ENCODE data around the gene MOB2. TPM values are rescaled to one million over a fixed set of nuclear protein-coding genes. Genes with fewer than 3 reads are reported as not detected.
A peak's percentile ranks its signal among the peaks of the same experiment; 100 is the strongest.
"Not testable (repeated sequence)": the region's sequence is repeated elsewhere in the genome, so short reads cannot be mapped to it uniquely, and the experiment has no call there.

MOB2 gene
- total RNA-seq, 1 donor from 2014 or later = 33.9 TPM

GRCh38 chr11:1443737-1444136 is 42.8 kb downstream of the MOB2 start:
- no peak for DNase-seq (ENCODE audit: low spot score)

- DNase-seq (ENCODE audit: low spot score) = no peak
Observed at GRCh38 chr11:1442807-1443366, 43.7 kb downstream of the MOB2 start.

DNA sequence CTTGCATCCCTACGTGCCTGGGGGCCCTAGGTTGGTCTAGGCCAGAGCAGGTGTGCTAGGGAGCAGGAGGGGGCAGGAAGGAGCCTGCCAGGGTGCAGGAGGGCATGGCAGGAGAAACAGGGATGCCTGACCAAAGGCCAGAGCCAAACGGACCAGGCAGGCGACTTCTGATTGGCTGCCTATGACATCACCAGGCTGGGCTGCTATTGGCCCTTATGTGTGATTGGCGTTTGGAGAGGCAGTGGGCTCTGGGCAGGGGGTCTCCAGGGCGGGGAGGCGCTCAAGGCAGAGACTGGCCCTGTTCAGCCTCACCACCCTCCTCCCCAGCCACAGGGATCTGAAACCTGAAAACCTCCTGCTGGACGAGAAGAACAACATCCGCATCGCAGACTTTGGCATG is 44.4 kb downstream of the MOB2 start:
- DNase-seq (ENCODE audit: low spot score) = no peak

DNA sequence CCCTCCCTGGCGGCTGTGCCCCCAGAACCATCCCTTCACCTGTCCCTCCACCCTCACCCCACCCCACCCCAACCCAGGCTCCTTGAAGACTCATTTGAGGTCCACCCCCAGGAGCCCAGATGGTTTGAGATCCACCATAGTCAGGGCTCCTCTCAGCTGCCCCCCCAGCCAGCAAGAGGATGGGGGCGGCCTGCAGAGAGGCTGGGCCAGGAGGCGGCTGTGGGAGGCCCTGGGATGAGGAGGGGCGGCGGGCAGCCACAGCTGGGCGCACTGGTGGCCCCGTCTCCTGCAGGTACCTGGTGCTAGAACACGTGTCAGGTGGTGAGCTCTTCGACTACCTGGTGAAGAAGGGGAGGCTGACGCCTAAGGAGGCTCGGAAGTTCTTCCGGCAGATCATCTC is 46.1 kb downstream of the MOB2 start:
- no peak for DNase-seq (ENCODE audit: low spot score)

DNA sequence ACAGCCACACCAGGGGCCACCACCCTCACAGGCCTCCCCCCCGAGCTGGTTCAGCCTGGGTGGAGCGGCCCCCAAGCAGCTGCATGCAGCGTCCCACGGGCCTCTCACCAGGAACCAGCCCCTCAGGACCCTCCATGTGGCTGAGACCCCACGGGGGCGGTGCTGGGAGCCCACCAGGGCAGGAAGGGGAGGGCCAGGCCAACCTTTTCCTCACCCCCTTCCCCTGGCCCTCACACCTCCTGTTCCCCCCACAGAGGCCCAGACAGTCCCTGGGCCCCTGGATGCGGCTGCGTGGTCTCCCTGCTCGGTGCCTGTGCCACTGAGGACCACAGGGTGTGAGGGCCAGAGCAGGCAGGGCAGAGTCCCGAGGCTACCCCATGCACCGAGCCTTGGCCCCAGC is 46.5 kb downstream of the MOB2 start:
- no peak for DNase-seq (ENCODE audit: low spot score)

DNA sequence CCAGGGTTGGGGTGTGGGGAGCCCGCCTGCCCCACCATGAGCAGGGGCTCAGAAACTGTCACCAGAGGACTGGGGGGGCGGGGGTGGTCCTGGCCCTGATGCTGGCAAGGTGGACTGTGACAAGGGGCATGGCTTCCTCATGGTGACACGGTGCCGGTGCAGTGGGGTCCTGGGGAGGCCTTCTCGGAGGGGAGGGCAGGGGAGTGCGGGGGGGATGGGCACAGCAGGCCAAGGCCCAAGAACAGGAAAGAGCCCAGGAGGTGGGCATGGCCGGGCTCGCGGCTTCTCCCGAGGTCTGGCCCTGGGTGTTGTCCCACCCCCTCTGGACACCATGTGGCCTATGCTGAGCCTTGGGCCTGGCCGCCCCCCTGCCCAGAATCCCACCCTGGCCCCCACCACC is 47.2 kb downstream of the MOB2 start:
- no peak for DNase-seq (ENCODE audit: low spot score)

DNA sequence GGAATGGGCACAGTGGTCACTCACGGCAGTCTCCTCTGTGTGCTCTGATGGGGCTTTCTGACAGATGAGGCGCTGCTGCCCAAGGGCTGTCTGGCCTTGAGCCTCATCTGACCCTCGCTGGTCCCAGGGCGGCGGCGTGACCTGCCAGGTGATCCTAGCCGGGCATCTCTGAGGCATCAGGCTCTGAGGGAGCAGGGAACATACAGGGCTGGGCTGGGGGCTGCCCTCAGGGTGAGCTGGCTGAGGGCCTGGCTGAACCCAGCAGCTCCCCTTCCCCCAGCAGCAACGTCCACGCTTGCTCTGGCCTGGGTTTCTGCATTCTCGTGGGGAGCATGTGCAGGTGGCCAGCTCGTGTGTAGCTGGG is 47.6 kb downstream of the MOB2 start:
- no peak for DNase-seq (ENCODE audit: low spot score)

DNA sequence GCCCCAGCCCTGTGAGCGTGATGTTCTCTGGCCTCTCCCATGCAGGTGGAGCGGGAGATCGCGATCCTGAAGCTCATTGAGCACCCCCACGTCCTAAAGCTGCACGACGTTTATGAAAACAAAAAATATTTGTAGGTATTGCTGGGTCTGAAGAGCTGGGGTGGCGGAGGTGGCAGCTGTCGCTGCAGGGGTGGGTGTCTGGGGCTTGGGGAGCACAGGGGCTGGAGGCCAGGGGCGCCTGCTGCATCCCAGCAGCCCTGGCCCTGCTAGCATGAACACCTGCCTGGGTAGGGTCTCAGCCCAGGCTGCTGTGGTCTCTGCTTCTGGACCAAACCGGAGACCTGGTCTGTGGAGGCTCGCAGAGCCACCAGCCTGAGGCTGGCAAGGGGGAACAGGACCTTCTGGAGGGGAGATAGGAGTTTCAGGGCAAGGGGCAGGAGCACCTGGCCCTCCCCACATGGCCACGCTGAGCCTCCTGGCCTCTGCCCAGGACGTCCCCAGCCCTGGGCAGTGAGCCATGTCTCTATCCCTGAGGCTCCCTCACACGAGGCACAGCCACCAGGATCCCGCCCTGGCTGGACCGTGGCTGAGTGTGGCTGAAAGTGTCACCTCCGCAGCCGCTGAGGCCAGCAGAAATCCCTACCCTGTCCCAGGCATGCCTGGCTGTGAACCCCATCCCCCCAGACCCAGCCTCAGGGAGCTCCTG is 48.2 kb downstream of the MOB2 start:
- DNase-seq (ENCODE audit: low spot score) = no peak

- peak; percentile 97 for DNase-seq (ENCODE audit: low spot score)
Observed at GRCh38 chr11:1437500-1437899, 49.1 kb downstream of the MOB2 start.

DNA sequence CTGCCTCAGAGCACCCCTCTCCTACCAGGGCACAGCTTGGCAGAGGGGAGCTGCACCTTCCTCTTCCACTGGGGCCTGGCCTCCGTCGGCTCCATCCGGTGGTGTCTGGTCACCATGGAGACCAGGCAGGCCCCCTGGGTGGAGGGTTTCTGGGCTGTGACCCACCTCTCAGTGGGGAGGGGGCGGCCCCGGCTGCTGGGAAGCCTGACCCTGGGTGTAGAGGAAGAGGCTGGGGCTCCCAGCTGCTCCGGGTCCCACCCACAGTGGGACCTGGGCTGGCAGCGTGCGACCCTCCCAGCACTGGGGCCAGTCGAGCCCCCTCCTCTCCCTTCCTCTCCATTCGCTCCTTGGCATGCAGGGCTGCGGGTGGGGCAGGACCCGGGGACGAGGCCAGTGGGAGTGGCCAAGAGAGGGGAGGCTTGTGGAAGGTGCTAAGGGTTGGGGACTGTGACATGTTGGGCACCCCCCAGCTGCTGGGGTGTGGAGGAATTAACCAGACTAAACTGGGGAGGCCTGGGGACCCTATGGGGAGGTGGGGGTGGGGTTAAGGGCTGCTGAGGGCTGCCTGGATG is 50.0 kb downstream of the MOB2 start:
- no peak for DNase-seq (ENCODE audit: low spot score)

GRCh38 chr11:1435820-1436467 is 50.6 kb downstream of the MOB2 start:
- DNase-seq (ENCODE audit: low spot score) = peak; percentile 52

DNA sequence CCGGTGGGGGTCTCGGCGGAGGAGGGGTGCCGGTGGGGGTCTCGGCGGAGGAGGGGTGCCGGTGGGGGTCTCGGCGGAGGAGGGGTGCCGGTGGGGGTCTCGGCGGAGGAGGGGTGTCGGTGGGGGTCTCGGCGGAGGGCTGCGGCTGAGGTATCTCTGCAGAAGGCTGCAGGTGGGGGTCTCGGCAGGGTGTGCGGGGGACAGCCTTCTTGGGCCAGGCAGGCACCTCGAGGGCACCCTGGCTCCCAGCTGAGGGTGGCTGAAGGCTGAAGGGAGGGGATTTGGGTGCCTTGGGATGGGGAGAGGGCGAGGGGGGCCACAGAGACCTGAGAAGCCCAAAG is 51.1 kb downstream of the MOB2 start:
- DNase-seq (ENCODE audit: low spot score) = not testable (repeated sequence)

GRCh38 chr11:1433977-1434640 is 52.5 kb downstream of the MOB2 start:
- no peak for DNase-seq (ENCODE audit: low spot score)

GRCh38 chr11:1433568-1433967 is 53.0 kb downstream of the MOB2 start:
- no peak for DNase-seq (ENCODE audit: low spot score)

- no peak for DNase-seq (ENCODE audit: low spot score)
Observed at GRCh38 chr11:1428762-1429316, 57.7 kb downstream of the MOB2 start.

DNA sequence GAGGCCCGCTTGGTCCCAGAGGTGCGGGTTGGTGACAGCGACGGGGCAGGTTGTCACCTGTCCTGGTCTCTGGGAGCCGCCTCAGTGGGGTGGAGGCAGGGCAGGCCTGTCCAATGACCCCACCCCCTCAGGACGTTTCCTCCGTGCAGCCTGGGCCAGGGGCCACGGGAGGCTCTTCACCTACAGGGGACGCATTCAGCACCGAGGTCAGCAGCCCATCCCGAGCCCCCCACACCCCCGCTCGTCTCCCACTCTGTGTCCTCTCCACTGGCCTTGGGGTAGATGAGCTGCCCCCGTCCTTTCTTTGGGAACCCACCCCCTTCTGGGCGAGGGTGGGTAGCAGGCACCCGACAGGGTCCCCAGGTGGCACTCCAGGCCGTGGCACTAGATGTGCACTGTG is 61.1 kb downstream of the MOB2 start:
- DNase-seq (ENCODE audit: low spot score) = no peak

DNA sequence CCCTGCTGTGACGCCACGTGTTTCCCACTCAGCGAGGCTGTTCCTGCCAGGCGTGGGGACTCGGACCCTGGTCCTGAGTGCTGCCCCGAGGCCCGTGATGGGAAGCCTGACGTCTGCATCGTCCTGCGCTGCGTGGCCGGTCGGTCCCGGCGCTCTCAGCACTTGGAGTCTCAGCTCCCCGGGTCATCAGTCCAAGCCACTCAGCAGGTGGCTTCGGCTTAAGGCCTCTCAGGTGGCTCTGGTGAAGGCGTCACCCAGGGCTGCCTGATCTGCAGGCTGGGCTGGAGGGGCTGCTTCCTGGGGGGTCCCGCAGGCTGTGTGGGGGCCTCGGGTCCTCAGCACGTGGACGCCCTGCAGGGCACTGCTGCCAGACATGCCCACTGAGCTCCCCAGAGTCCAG is 61.6 kb downstream of the MOB2 start:
- no peak for DNase-seq (ENCODE audit: low spot score)

DNA sequence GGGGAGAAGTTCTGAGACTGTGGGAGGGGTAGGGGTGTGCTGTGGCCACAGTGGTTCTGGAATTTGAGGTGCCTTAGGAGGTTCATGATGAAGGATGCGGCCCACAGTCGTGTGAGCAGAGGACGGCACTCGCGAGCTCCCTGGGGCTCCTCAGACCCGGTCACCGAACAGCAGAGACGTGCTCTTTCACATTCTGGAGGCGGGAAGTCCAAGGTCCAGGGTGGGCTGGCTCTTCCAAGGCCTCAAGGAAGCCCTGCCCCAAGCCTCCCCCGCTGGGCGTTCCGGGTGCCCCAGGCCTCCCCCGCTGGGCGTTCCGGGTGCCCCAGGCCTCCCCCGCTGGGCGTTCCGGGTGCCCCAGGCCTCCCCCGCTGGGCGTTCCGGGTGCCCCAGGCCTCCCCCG is 63.2 kb downstream of the MOB2 start:
- DNase-seq (ENCODE audit: low spot score) = not testable (repeated sequence)

- DNase-seq (ENCODE audit: low spot score) = no peak
Observed at GRCh38 chr11:1422981-1423380, 63.6 kb downstream of the MOB2 start.

GRCh38 chr11:1422481-1422880 is 64.1 kb downstream of the MOB2 start:
- no peak for DNase-seq (ENCODE audit: low spot score)

DNA sequence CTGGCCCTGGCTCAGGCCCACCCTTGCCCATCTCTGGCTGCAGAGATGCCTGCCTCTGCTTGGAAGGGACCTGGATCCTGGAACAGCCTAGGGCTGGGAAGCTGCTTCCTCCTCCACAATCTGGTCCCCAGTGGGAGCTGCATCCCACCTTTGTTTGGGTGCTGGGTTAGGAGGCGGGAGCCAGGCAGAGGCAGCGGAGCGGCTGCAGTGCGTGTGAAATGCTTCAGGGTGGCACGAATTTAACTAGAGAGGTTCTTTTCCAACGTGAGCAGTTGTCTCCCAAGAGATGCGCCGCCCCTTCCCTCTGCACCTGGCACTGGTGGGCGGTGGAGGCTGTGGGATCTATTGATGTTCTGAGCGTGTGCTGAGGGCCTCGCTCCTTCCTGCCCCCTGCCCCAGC is 65.3 kb downstream of the MOB2 start:
- DNase-seq (ENCODE audit: low spot score) = no peak

DNA sequence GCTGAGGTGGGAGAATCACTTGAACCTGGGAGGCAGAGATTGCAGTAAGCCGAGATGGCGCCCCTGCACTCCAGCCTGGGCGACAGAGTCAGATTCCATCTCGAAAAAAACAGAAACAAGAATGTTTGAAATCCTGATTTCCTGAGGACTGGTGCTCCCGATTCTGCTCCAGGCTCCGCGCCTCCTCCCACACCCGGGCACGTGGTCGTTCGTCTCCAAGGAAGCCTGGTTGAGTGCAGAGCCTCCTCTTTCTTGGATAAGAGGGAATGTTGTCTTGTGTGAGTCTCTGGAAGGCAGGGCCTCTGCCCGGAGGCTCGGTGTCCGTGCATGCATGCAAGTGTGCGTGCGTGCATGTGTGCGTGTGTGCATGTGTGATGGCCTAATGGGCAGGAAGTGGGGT is 66.8 kb downstream of the MOB2 start:
- no peak for DNase-seq (ENCODE audit: low spot score)
